ENCODE measurements around the gene GAB2. TPM values are rescaled to one million over a fixed set of nuclear protein-coding genes. Genes with fewer than 3 reads are reported as not detected.
A peak's percentile ranks its signal among the peaks of the same experiment; 100 is the strongest.

Gene GAB2
- total RNA-seq, 1 experiment from 2014 or later = 3.3 TPM

- Histone ChIP-seq H4K91ac (ENCODE audit: insufficient read length, low read depth, low read length) (no peak overlapping the region), H3K9me3 (ENCODE audit: control insufficient read depth, low read depth, low read length) (no peaks in the 10 kb centered on the region), H3K56ac (ENCODE audit: insufficient read length, low read depth, low read length) (no peak overlapping the region), H3T11ph (ENCODE audit: low read length) (no peak overlapping the region), H3K23me2 (ENCODE audit: insufficient read length, low read depth, low read length, poor library complexity, severe bottlenecking) (no peaks in the 10 kb centered on the region), H4K8ac (replicated peaks; ENCODE audit: insufficient read length, low read depth, low read length) (no peak overlapping the region), H3K14ac (ENCODE audit: insufficient read depth, low read length) (no peak overlapping the region), H4K5ac (ENCODE audit: insufficient read length, low read depth, low read length) (no peak overlapping the region), H4K20me1 (ENCODE audit: control insufficient read depth, insufficient read depth, insufficient read length) (no peaks in the 10 kb centered on the region), H2AFZ (ENCODE audit: low read length) (no peak overlapping the region), H3K4me1 (ENCODE audit: insufficient read depth, low read length) (no peaks in the 10 kb centered on the region; the same call in 1 of the 2 replicates), H2AK5ac (ENCODE audit: insufficient read length, low read length) (no peak overlapping the region), H3K4ac (ENCODE audit: low read depth, low read length) (no peak overlapping the region), H2BK12ac (ENCODE audit: insufficient read length, low read depth, low read length) (no peak overlapping the region), H3K79me1 (ENCODE audit: insufficient read depth, low read depth, low read length, poor library complexity, severe bottlenecking) (no peaks in the 10 kb centered on the region), H2BK20ac (ENCODE audit: low read depth, low read length, poor library complexity, severe bottlenecking) (no peak overlapping the region), H3K27me3 (ENCODE audit: insufficient read depth, low read length) (no peaks in the 10 kb centered on the region), H2BK5ac (ENCODE audit: insufficient read length, low read length) (no peak overlapping the region), H3K23ac (ENCODE audit: insufficient read length, low read depth, low read length) (no peak overlapping the region), H3K27ac (ENCODE audit: insufficient read length, low read depth, low read length) (no peak overlapping the region), H3K18ac (ENCODE audit: insufficient read length, low read depth, low read length) (no peak overlapping the region), H2BK120ac (ENCODE audit: low read depth, low read length, poor library complexity, severe bottlenecking) (no peak overlapping the region), H3K9ac (ENCODE audit: extremely low read depth, insufficient read length, low read length) (no peak overlapping the region), H2BK15ac (ENCODE audit: low read depth, low read length) (no peak overlapping the region), H3K4me2 (ENCODE audit: insufficient read depth, insufficient read length, low read length) (no peak overlapping the region), H3K79me2 (ENCODE audit: insufficient read depth, low read length) (no peaks in the 10 kb centered on the region)
- no peak for DNase-seq
- no peak for TF ChIP-seq CTCF (conservative IDR thresholded peaks at IDR 0.05)
- no CpG with 5 or more reads among the region's 4 CpGs for WGBS (ENCODE audit: extremely low coverage, insufficient read length, low lambda C conversion rate)
- Mint-ChIP-seq H3K36me3 (ENCODE audit: insufficient read depth in 1 of 3, low read depth in 3 of 3) (peaks cover 0 to 8% (median 0%) of the 10 kb centered on the region in 3 experiments; a peak in 2 of 7 replicates), H3K27ac (0 out of 7 replicates have a peak overlapping the region, but pooled peaks of 1 of the 3 experiments have one; percentile 48), H3K9me3 (no peaks in the 10 kb centered on the region; a peak in 1 of 5 replicates), H3K4me3 (no peak overlapping the region), H3K4me1 (peaks cover 8 to 20% of the 10 kb centered on the region in 2 experiments), H3K27me3 (ENCODE audit: low read depth) (no peaks in the 10 kb centered on the region)
Measured at GRCh38 chr11:78319453-78319955, 98.1 kb downstream of the GAB2 start.

All from H9 (cell line).